ENCODE measurements around the gene EYA4.

- no peak for TF ChIP-seq POLR2AphosphoS5 (IDR thresholded peaks at IDR 0.05)
- no peak for TF ChIP-seq CTCF (IDR thresholded peaks at IDR 0.05)
These were observed 912 bp downstream of the EYA4 start for GRCh38 chr6:133241901-133242636.
